GM12878 (cell line): ENCODE data around the gene IGFBP6. TPM values are rescaled to one million over a fixed set of nuclear protein-coding genes. Genes with fewer than 3 reads are reported as not detected.

ENCODE experiments used
- ATAC-seq: fragments of 200-7000 bp; cut with Tn5 transposase; 3 replicates; pipeline ENCODE4 v1.9.1; 2020; ENCODE audit warnings: mild to moderate bottlenecking, moderate library complexity
- BruUV-seq: library from RNA; stranded (reverse); fragments of 400-500 nt; replicated peaks from 2 replicates; lab custom pipeline; 2021; lab: Mats Ljungman, UMichigan
- CTCF ChIA-PET: fragments of 300-600 bp; sonication (Branson Sonifier 250); formaldehyde crosslinking; extraction: SDS; loops from one replicate; lab custom pipeline; 2021; ENCODE audit warnings: inconsistent platforms; lab: Yijun Ruan, JAX
- POLR2A ChIA-PET: fragments of 350-600 bp; formaldehyde crosslinking; extraction: SDS; loops from one replicate; lab custom pipeline; 2021; ENCODE audit warnings: inconsistent platforms; lab: Charles Lee
- RAD21 ChIA-PET: fragments of 300-600 bp; sonication (Branson Sonifier 250); formaldehyde crosslinking; loops from one replicate; lab custom pipeline; 2023; ENCODE audit warnings: antibody characterized with exemption; ENCODE audit not compliant: unreplicated experiment; lab: Charles Lee
- SMC1A ChIA-PET: fragments of 300-600 bp; sonication (Branson Sonifier 250); formaldehyde crosslinking; loops from one replicate; lab custom pipeline; 2023; ENCODE audit not compliant: unreplicated experiment, uncharacterized antibody; lab: Charles Lee
- DNase-seq: peaks from one replicate; pipeline ENCODE4 v3.0.0-alpha.2; 2011; ENCODE audit warnings: low read depth, low spot score
- FAIRE-seq: peaks from 3 replicates; lab custom pipeline; 2011; peaks lifted over from hg19 to GRCh38; lab: Jason Lieb, UNC
- H2AFZ ChIP-seq: 2 replicates; pipeline ENCODE4 v1.6.0; 2011; ENCODE audit warnings: low read depth, low read length, control low read depth; ENCODE audit not compliant: control insufficient read depth
- H3K27ac ChIP-seq: 2 replicates; pipeline ENCODE4 v1.5.1; 2011; ENCODE audit warnings: control low read depth; ENCODE audit not compliant: control insufficient read depth, insufficient read depth
- H3K27me3 ChIP-seq, 2 experiments: replicated peaks in 1 of 2; 2 replicates each; pipeline versions ENCODE4 v1.6.0 to v1.6.1; 2011; ENCODE audit warnings: low read length in 1 of 2; ENCODE audit not compliant: control insufficient read depth in 2 of 2, insufficient read depth in 2 of 2
- H3K36me3 ChIP-seq, 2 experiments: 2 replicates each; pipeline ENCODE4 v1.5.1; 2011; ENCODE audit warnings: low read length in 1 of 2; ENCODE audit not compliant: control insufficient read depth in 2 of 2, insufficient read depth in 2 of 2
- H3K4me1 ChIP-seq: 2 replicates; pipeline ENCODE4 v1.6.1; 2011; ENCODE audit warnings: mild to moderate bottlenecking, low read length, moderate library complexity, mixed read lengths; ENCODE audit not compliant: control insufficient read depth, insufficient read depth
- H3K4me2 ChIP-seq: 2 replicates; pipeline ENCODE4 v1.6.0; 2011; ENCODE audit warnings: control low read depth; ENCODE audit not compliant: control insufficient read depth, insufficient read depth
- H3K4me3 ChIP-seq: fragments of 200-600 bp; sonication (generic); 2 replicates; pipeline ENCODE4 v1.5.1; 2016
- H3K79me2 ChIP-seq: 2 replicates; pipeline ENCODE4 v1.6.0; 2011; ENCODE audit warnings: low read length; ENCODE audit not compliant: control insufficient read depth, insufficient read depth
- H3K9ac ChIP-seq: 2 replicates; pipeline ENCODE4 v1.8.0; 2011; ENCODE audit warnings: low read length, control low read depth, mixed read lengths; ENCODE audit not compliant: control insufficient read depth, insufficient read depth
- H3K9me3 ChIP-seq: replicated peaks from 3 replicates; pipeline ENCODE4 v1.5.1; 2011; ENCODE audit warnings: mild to moderate bottlenecking, low read length; ENCODE audit not compliant: control insufficient read depth, insufficient read depth
- H4K20me1 ChIP-seq: 2 replicates; pipeline ENCODE4 v1.6.0; 2011; ENCODE audit not compliant: control insufficient read depth, insufficient read depth
- BHLHE40 ChIP-seq, 2 experiments: fragments of 450-650 bp in 1 of 2; IDR thresholded peaks; 2 replicates each; pipeline ENCODE4 v1.6.1; 2011 to 2017; ENCODE audit warnings: low read depth in 2 of 2, borderline replicate concordance in 1 of 2, improper control_type of control experiment in 1 of 2, low read length in 1 of 2, mild to moderate bottlenecking in 1 of 2
- HDAC2 ChIP-seq: fragments of 200-600 bp; sonication (generic); IDR thresholded peaks from 2 replicates; pipeline ENCODE4 v1.6.1; 2017
- HDAC6 ChIP-seq: fragments of 200-600 bp; sonication (generic); IDR thresholded peaks from one replicate; pipeline ENCODE4 v1.8.0; 2017; ENCODE audit warnings: antibody characterized with exemption; ENCODE audit not compliant: unreplicated experiment
- MYB ChIP-seq: fragments of 150-350 bp; IDR thresholded peaks from 2 replicates; pipeline ENCODE4 v1.6.1; 2014; ENCODE audit warnings: mild to moderate bottlenecking, low read depth, low read length, borderline replicate concordance
- NFXL1 ChIP-seq: fragments of 450-650 bp; IDR thresholded peaks from 2 replicates; pipeline ENCODE4 v1.6.1; 2017; ENCODE audit warnings: antibody characterized with exemption, mild to moderate bottlenecking, borderline replicate concordance
- NR2C1 ChIP-seq: fragments of 450-650 bp; IDR thresholded peaks from 2 replicates; pipeline ENCODE4 v1.6.1; 2017; ENCODE audit warnings: antibody characterized with exemption, mild to moderate bottlenecking, moderate library complexity
- NR2C2 ChIP-seq: IDR thresholded peaks from 2 replicates; pipeline ENCODE4 v1.6.1; 2011; ENCODE audit warnings: borderline replicate concordance, low read depth; ENCODE audit not compliant: control insufficient read depth, insufficient read length
- SIX5 ChIP-seq: IDR thresholded peaks from 2 replicates; pipeline ENCODE4 v1.6.1; 2011; ENCODE audit warnings: mild to moderate bottlenecking, low read depth, low read length, moderate library complexity; ENCODE audit not compliant: severe bottlenecking
- SMARCA5 ChIP-seq: fragments of 450-650 bp; IDR thresholded peaks from 2 replicates; pipeline ENCODE4 v1.6.1; 2017; ENCODE audit warnings: mild to moderate bottlenecking
- WGBS: methylation state at CpG from one replicate; pipeline ENCODE4 v1.1.6; 2016; ENCODE audit warnings: low lambda C conversion rate; ENCODE audit not compliant: insufficient replicate concordance, insufficient coverage; ENCODE audit errors: missing lambda C conversion rate; 5-methylcytosine and 5-hydroxymethylcytosine counted together
- in situ Hi-C: fragments of 300-500 bp; cut with MboI; formaldehyde crosslinking; loops from 9 replicates; pipeline ENCODE4 v1.14.3; 2018; ENCODE audit warnings: mixed read lengths
- intact Hi-C: fragments of 100-400 bp; cut with micrococcal nuclease; formaldehyde crosslinking; loops from one replicate; pipeline ENCODE4 v1.14.2; 2022; ENCODE audit not compliant: unreplicated experiment
- polyA plus RNA-seq, 11 experiments: library from polyadenylated mRNA; depleted of rRNA in 4 of 11; unstranded in 6 of 11; stranded (reverse) in 5 of 11; fragments of >200 nt; fragmentation: Nextera tagmentation in 4 of 11; fragmentation: Illumina TruSeq in 1 of 11; extraction: Ambion mirVana in 4 of 11; extraction: Trizol in 1 of 11; gene quantifications; 1 replicate in 1 of 11; 2 replicates in 10 of 11; pipeline versions ENCODE4 v1.2.1 to v1.2.3, GENCODE V29; 2011 to 2016; ENCODE audit warnings: inconsistent platforms in 2 of 11, missing spikeins in 2 of 11, low read depth in 1 of 11
- total RNA-seq, 4 experiments: library from RNA; depleted of rRNA in 3 of 4; stranded (reverse); fragments of >200 nt in 3 of 4; fragmentation: Illumina TruSeq in 1 of 4; extraction: Trizol in 1 of 4; gene quantifications; 2 replicates each; pipeline versions ENCODE4 v1.2.1 to v1.2.3, GENCODE V29; 2013 to 2021
- TF ChIP-seq, protein P1 (sequence below): IDR thresholded peaks from 2 replicates; pipeline ENCODE4 v1.6.1; 2012; ENCODE audit warnings: low read length, inconsistent platforms
- TF ChIP-seq, protein P2 (sequence below): fragments of 450-650 bp; IDR thresholded peaks from 2 replicates; pipeline ENCODE4 v1.6.1; 2017; ENCODE audit warnings: antibody characterized with exemption, mild to moderate bottlenecking, moderate library complexity
- TF ChIP-seq, protein P3 (sequence below): fragments of 450-650 bp; IDR thresholded peaks from 2 replicates; pipeline ENCODE4 v1.6.1; 2014; ENCODE audit warnings: mild to moderate bottlenecking
- TF ChIP-seq, protein P4 (sequence below): fragments of 450-650 bp; formaldehyde crosslinking; IDR thresholded peaks from 2 replicates; pipeline ENCODE4 v1.4.0; 2022; ENCODE audit warnings: mild to moderate bottlenecking, moderate library complexity

IGFBP6 gene
- total and polyA plus RNA-seq, 10 of the 15 experiments (the other 5 are each of a cell fraction or from before 2014, with no cell fraction given), result 0.09 to 0.87 (median 0.56) TPM; not detected in 3

DNA sequence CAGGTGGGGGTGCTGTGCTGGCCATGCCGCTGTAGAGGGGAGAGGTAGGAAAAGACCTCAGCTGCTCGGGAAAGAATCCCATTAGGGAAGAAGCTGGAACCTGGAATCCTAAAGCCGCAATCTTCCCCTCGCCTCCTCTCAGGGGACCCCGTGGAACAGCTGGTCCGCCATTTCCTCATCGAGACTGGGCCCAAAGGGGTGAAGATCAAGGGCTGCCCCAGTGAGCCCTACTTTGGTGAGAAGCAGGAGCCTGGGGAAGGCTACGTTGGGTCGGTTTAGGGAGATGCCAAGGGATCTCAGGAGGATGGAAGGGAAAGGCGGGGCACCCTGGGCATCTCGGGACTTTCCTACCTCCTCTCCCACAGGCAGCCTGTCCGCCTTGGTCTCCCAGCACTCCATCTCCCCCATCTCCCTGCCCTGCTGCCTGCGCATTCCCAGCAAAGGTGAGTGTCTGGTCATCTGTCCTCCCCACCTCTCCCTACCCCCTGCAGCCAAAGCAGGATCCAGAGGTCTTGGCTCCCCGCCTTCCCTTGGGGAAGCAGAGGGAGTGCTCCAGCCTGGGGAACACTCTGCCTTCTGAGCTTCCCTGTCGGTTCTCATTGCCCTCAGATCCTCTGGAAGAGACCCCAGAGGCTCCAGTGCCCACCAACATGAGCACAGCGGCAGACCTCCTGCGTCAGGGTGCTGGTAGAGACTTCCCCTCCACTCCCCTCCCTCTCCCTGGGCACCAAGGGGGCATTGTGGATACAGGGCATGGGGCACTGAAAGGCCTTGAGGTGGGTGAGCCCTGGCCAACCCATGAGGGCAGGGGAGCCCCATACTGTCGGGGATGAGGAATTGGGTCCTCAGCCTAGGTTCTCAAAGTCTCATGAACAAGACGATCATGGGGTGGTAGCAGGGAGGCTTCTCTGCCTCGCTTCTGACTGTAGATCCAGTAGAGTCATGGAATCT is 35.2 kb upstream of the IGFBP6 start:
- ChIA-PET RAD21 (interaction anchor here (0.8 kb wide), 1 partner anchor 39 kb away, joined by 3 read pairs; no protein-coding TSS in a partner anchor), CTCF (interaction anchor here (0.7 to 12.1 kb wide), 6 partner anchors 10 to 40 kb away, joined by 3 to 355 read pairs (median 4); partner anchors contain the start of genes IGFBP6, SOAT2 and TNS2), SMC1A (interaction anchor here (7.8 kb wide), 1 partner anchor 39 kb away, joined by 126 read pairs; the partner anchor contains the start of gene SOAT2), POLR2A (interaction anchor here (0.9 kb wide), 1 partner anchor 32 kb away, joined by 7 read pairs; no protein-coding TSS in a partner anchor)
- ATAC-seq, result no peak
- no peaks in the 10 kb centered on the region for H4K20me1 ChIP-seq
- H3K9ac ChIP-seq, result no peak overlapping the region
- no peaks in the 10 kb centered on the region for H3K4me1 ChIP-seq
- no TSS peak for BruUV-seq
- in situ Hi-C loops, result no loop called here
- no peak overlapping the region for H2AFZ ChIP-seq
- no peaks in the 10 kb centered on the region for H3K79me2 ChIP-seq
- no peaks in the 10 kb centered on the region for H3K9me3 ChIP-seq
- no peak overlapping the region for H3K4me2 ChIP-seq
- DNase-seq, result no peak
- no peak for FAIRE-seq
- no peaks in the 10 kb centered on the region for H3K27me3 ChIP-seq
- peaks cover 5 to 6% of the 10 kb centered on the region in 2 experiments; a peak in 3 of 4 replicates for H3K36me3 ChIP-seq
- no peak overlapping the region for H3K27ac ChIP-seq
- H3K4me3 ChIP-seq, result no peak overlapping the region
- WGBS, result 56% methylated on average over 20 of the region's 20 CpGs
- intact Hi-C loops, result no loop called here
- TF ChIP-seq, protein P1, sequence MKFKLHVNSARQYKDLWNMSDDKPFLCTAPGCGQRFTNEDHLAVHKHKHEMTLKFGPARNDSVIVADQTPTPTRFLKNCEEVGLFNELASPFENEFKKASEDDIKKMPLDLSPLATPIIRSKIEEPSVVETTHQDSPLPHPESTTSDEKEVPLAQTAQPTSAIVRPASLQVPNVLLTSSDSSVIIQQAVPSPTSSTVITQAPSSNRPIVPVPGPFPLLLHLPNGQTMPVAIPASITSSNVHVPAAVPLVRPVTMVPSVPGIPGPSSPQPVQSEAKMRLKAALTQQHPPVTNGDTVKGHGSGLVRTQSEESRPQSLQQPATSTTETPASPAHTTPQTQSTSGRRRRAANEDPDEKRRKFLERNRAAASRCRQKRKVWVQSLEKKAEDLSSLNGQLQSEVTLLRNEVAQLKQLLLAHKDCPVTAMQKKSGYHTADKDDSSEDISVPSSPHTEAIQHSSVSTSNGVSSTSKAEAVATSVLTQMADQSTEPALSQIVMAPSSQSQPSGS, result no peak
- no peak for TF ChIP-seq HDAC6
- TF ChIP-seq NR2C2, result no peak
- TF ChIP-seq HDAC2, result no peak
- no peak for TF ChIP-seq SIX5
- TF ChIP-seq NFXL1, result no peak
- TF ChIP-seq NR2C1, result no peak
- TF ChIP-seq, protein P2, sequence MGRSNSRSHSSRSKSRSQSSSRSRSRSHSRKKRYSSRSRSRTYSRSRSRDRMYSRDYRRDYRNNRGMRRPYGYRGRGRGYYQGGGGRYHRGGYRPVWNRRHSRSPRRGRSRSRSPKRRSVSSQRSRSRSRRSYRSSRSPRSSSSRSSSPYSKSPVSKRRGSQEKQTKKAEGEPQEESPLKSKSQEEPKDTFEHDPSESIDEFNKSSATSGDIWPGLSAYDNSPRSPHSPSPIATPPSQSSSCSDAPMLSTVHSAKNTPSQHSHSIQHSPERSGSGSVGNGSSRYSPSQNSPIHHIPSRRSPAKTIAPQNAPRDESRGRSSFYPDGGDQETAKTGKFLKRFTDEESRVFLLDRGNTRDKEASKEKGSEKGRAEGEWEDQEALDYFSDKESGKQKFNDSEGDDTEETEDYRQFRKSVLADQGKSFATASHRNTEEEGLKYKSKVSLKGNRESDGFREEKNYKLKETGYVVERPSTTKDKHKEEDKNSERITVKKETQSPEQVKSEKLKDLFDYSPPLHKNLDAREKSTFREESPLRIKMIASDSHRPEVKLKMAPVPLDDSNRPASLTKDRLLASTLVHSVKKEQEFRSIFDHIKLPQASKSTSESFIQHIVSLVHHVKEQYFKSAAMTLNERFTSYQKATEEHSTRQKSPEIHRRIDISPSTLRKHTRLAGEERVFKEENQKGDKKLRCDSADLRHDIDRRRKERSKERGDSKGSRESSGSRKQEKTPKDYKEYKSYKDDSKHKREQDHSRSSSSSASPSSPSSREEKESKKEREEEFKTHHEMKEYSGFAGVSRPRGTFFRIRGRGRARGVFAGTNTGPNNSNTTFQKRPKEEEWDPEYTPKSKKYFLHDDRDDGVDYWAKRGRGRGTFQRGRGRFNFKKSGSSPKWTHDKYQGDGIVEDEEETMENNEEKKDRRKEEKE, result no peak
- TF ChIP-seq, protein P3, sequence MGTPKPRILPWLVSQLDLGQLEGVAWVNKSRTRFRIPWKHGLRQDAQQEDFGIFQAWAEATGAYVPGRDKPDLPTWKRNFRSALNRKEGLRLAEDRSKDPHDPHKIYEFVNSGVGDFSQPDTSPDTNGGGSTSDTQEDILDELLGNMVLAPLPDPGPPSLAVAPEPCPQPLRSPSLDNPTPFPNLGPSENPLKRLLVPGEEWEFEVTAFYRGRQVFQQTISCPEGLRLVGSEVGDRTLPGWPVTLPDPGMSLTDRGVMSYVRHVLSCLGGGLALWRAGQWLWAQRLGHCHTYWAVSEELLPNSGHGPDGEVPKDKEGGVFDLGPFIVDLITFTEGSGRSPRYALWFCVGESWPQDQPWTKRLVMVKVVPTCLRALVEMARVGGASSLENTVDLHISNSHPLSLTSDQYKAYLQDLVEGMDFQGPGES, result no peak
- no peak for TF ChIP-seq MYB
- TF ChIP-seq SMARCA5, result no peak
- TF ChIP-seq, protein P4, sequence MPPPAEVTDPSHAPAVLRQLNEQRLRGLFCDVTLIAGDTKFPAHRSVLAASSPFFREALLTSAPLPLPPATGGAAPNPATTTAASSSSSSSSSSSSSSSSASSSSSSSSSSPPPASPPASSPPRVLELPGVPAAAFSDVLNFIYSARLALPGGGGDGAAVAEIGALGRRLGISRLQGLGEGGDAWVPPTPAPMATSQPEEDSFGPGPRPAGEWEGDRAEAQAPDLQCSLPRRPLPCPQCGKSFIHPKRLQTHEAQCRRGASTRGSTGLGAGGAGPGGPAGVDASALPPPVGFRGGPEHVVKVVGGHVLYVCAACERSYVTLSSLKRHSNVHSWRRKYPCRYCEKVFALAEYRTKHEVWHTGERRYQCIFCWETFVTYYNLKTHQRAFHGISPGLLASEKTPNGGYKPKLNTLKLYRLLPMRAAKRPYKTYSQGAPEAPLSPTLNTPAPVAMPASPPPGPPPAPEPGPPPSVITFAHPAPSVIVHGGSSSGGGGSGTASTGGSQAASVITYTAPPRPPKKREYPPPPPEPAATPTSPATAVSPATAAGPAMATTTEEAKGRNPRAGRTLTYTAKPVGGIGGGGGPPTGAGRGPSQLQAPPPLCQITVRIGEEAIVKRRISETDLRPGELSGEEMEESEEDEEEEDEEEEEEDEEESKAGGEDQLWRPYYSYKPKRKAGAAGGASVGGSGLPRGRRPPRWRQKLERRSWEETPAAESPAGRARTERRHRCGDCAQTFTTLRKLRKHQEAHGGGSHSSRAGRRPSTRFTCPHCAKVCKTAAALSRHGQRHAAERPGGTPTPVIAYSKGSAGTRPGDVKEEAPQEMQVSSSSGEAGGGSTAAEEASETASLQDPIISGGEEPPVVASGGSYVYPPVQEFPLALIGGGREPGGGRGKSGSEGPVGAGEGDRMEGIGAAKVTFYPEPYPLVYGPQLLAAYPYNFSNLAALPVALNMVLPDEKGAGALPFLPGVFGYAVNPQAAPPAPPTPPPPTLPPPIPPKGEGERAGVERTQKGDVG (CRISPR knock-in tag), result no peak
- no peak for TF ChIP-seq BHLHE40 (IDR thresholded peaks at IDR 0.05; ENCODE audit: borderline replicate concordance in 1 of 2, low read depth in 2 of 2, low read length in 1 of 2)
